HCT116 (cell line): ENCODE results near the gene PTPRR. TPM values are rescaled to one million over a fixed set of nuclear protein-coding genes. Genes with fewer than 3 reads are reported as not detected.

Source experiments
- ATAC-seq: fragments of 200-7000 bp; cut with Tn5 transposase; 2 replicates; pipeline ENCODE4 v1.9.1; 2020; ENCODE audit warnings: mild to moderate bottlenecking, moderate library complexity
- BruUV-seq: library from RNA; stranded (reverse); fragments of 400-500 nt; replicated peaks from 2 replicates; lab custom pipeline; 2021; lab: Mats Ljungman, UMichigan
- CTCF ChIA-PET: fragments of 300-600 bp; sonication (Branson Sonifier 250); formaldehyde crosslinking; loops from one replicate; lab custom pipeline; 2021; ENCODE audit warnings: antibody characterized with exemption; lab: Charles Lee
- POLR2A ChIA-PET: fragments of 300-600, 350-600 bp; sonication (Branson Sonifier 250); formaldehyde crosslinking; loops from one replicate; lab custom pipeline; 2021; ENCODE audit warnings: antibody characterized with exemption; lab: Charles Lee
- RAD21 ChIA-PET, 2 experiments: fragments of 300-600 bp; sonication (Branson Sonifier 250); formaldehyde crosslinking; loops; one replicate each; lab custom pipeline; 2023; ENCODE audit warnings: low total read pairs in 2 of 2; ENCODE audit not compliant: uncharacterized antibody in 2 of 2, unreplicated experiment in 2 of 2, low non-redundant PET in 1 of 2; lab: Charles Lee
- DNase-seq: peaks from one replicate; pipeline ENCODE4 v3.0.0-alpha.2; 2010; ENCODE audit warnings: low read depth, low spot score
- H2AFZ ChIP-seq: fragments of 200-600 bp; shearing (Covaris generic), sonication (generic); 2 replicates; pipeline ENCODE4 v1.6.1; 2017; ENCODE audit warnings: low read depth, mixed run types, mixed read lengths, antibody characterized with exemption, low read length; ENCODE audit not compliant: poor library complexity, severe bottlenecking
- H3K27ac ChIP-seq: 2 replicates; pipeline ENCODE4 v1.5.1; 2012; ENCODE audit warnings: low read depth, low read length
- H3K27me3 ChIP-seq: fragments of 200-600 bp; sonication (generic); 2 replicates; pipeline ENCODE4 v1.6.1; 2016; ENCODE audit warnings: mixed run types, low read length, mixed read lengths; ENCODE audit not compliant: insufficient read depth
- H3K36me3 ChIP-seq, 2 experiments: fragments of 200-500 bp in 1 of 2; fragments of 200-600 bp in 1 of 2; sonication (Bioruptor generic) in 1 of 2; sonication (generic) in 1 of 2; 2 replicates each; pipeline versions ENCODE4 v1.5.1 to v1.6.1; 2014 to 2016; ENCODE audit warnings: low read length in 2 of 2, inconsistent platforms in 1 of 2, mixed read lengths in 1 of 2, mixed run types in 1 of 2; ENCODE audit not compliant: insufficient read depth in 2 of 2, control insufficient read depth in 1 of 2
- H3K4me1 ChIP-seq, 2 experiments: fragments of 200-600 bp in 1 of 2; sonication (generic) in 1 of 2; 2 replicates each; pipeline versions ENCODE4 v1.5.1 to v1.6.1; 2012 to 2017; ENCODE audit warnings: low read length in 2 of 2, inconsistent platforms in 1 of 2, mild to moderate bottlenecking in 1 of 2, mixed read lengths in 1 of 2, mixed run types in 1 of 2, moderate library complexity in 1 of 2; ENCODE audit not compliant: insufficient read depth in 2 of 2, control insufficient read depth in 1 of 2
- H3K4me2 ChIP-seq: fragments of 200-600 bp; sonication (generic); 2 replicates; pipeline ENCODE4 v1.6.1; 2017; ENCODE audit warnings: mixed run types, low read length, mixed read lengths
- H3K4me3 ChIP-seq, 2 experiments: fragments of 200-600 bp in 1 of 2; sonication (generic) in 1 of 2; replicated peaks in 1 of 2; 2 replicates each; pipeline ENCODE4 v1.5.1; 2011 to 2016; ENCODE audit warnings: low read length in 2 of 2, control low read depth in 1 of 2, low read depth in 1 of 2, mild to moderate bottlenecking in 1 of 2, mixed read lengths in 1 of 2, mixed run types in 1 of 2
- H3K79me2 ChIP-seq: fragments of 200-600 bp; sonication (generic); 2 replicates; pipeline ENCODE4 v1.6.1; 2017; ENCODE audit warnings: mild to moderate bottlenecking, mixed run types, low read length, moderate library complexity, mixed read lengths; ENCODE audit not compliant: insufficient read depth
- H3K9ac ChIP-seq: fragments of 200-600 bp; sonication (generic); 2 replicates; pipeline ENCODE4 v1.6.1; 2016; ENCODE audit warnings: low read length, mixed read lengths
- H3K9me2 ChIP-seq: fragments of 200-600 bp; sonication (generic), shearing (Covaris generic); 2 replicates; pipeline ENCODE4 v1.6.1; 2017; ENCODE audit warnings: mixed run types, mild to moderate bottlenecking, moderate library complexity; ENCODE audit not compliant: insufficient read depth
- H3K9me3 ChIP-seq, 2 experiments: fragments of 200-500 bp in 1 of 2; fragments of 200-600 bp in 1 of 2; sonication (Bioruptor generic) in 1 of 2; sonication (generic) in 1 of 2; 2 replicates each; pipeline ENCODE4 v1.6.1; 2014 to 2017; ENCODE audit warnings: low read length in 2 of 2, mixed read lengths in 2 of 2, inconsistent platforms in 1 of 2, low read depth in 1 of 2, mild to moderate bottlenecking in 1 of 2, mixed run types in 1 of 2, moderate library complexity in 1 of 2; ENCODE audit not compliant: control insufficient read depth in 1 of 2, insufficient read depth in 1 of 2
- H4K20me1 ChIP-seq: fragments of 200-600 bp; sonication (generic), shearing (Covaris generic); 2 replicates; pipeline ENCODE4 v1.6.1; 2017; ENCODE audit warnings: mixed run types, mild to moderate bottlenecking, moderate library complexity; ENCODE audit not compliant: insufficient read depth
- CBX3 ChIP-seq: IDR thresholded peaks from 2 replicates; pipeline ENCODE4 v1.6.1; 2012; ENCODE audit warnings: low read depth
- EGR1 ChIP-seq: IDR thresholded peaks from 2 replicates; pipeline ENCODE4 v1.6.1; 2012; ENCODE audit warnings: low read depth
- ELF1 ChIP-seq: IDR thresholded peaks from 2 replicates; pipeline ENCODE4 v1.6.1; 2012; ENCODE audit warnings: low read depth, borderline replicate concordance
- EZH2 ChIP-seq: fragments of 200-600 bp; sonication (generic); IDR thresholded peaks from 2 replicates; pipeline ENCODE4 v1.6.1; 2017; ENCODE audit warnings: antibody characterized with exemption, mixed run types
- EZH2phosphoT487 ChIP-seq: fragments of 200-600 bp; IDR thresholded peaks from 2 replicates; pipeline ENCODE4 v1.6.1; 2018; ENCODE audit warnings: antibody characterized with exemption, borderline replicate concordance
- FOSL1 ChIP-seq: IDR thresholded peaks from 2 replicates; pipeline ENCODE4 v1.6.1; 2012; ENCODE audit warnings: low read depth
- MAX ChIP-seq: IDR thresholded peaks from 2 replicates; pipeline ENCODE4 v1.6.1; 2012
- POLR2AphosphoS5 ChIP-seq: IDR thresholded peaks from 2 replicates; pipeline ENCODE4 v1.6.1; 2011; ENCODE audit warnings: mild to moderate bottlenecking, low read depth, low read length, moderate library complexity
- RAD21 ChIP-seq: IDR thresholded peaks from 2 replicates; pipeline ENCODE4 v1.6.1; 2012; ENCODE audit warnings: low read depth, mild to moderate bottlenecking
- SRF ChIP-seq: IDR thresholded peaks from 2 replicates; pipeline ENCODE4 v1.6.1; 2012; ENCODE audit warnings: low read depth
- YY1 ChIP-seq: IDR thresholded peaks from 2 replicates; pipeline ENCODE4 v1.6.1; 2011; ENCODE audit warnings: low read length, low read depth, moderate library complexity, mild to moderate bottlenecking; ENCODE audit not compliant: insufficient replicate concordance; ENCODE audit errors: extremely low read depth
- ZFX ChIP-seq: fragments of 450-650 bp; IDR thresholded peaks from 2 replicates; pipeline ENCODE4 v1.6.1; 2017
- ZNF274 ChIP-seq: fragments of 200-500 bp; sonication (Bioruptor generic); IDR thresholded peaks from 2 replicates; pipeline ENCODE4 v1.6.1; 2014; ENCODE audit warnings: mild to moderate bottlenecking, low read depth, low read length, inconsistent platforms
- intact Hi-C: fragments of 100-400 bp; cut with micrococcal nuclease; formaldehyde crosslinking; loops from 2 replicates; pipeline ENCODE4 v1.10.0; 2022
- total RNA-seq: library from RNA; stranded (reverse); gene quantifications from one replicate; pipeline ENCODE4 v1.2.1, GENCODE V29; 2021; ENCODE audit not compliant: unreplicated experiment
- TF ChIP-seq, protein P1 (sequence below), 3 experiments: fragments of 200-600 bp in 1 of 3; sonication (generic) in 1 of 3; IDR thresholded peaks in 2 of 3; conservative IDR thresholded peaks in 1 of 3; 2 replicates each; pipeline ENCODE4 v1.5.1; 2012 to 2017; ENCODE audit warnings: low read depth in 2 of 3, low read length in 2 of 3, antibody characterized with exemption in 1 of 3, borderline replicate concordance in 1 of 3, control low read depth in 1 of 3, mild to moderate bottlenecking in 1 of 3, mixed read lengths in 1 of 3, mixed run types in 1 of 3, moderate library complexity in 1 of 3; ENCODE audit not compliant: insufficient read depth in 1 of 3

Gene PTPRR
- total RNA-seq, 1 experiment from 2014 or later = 0.27 TPM

DNA sequence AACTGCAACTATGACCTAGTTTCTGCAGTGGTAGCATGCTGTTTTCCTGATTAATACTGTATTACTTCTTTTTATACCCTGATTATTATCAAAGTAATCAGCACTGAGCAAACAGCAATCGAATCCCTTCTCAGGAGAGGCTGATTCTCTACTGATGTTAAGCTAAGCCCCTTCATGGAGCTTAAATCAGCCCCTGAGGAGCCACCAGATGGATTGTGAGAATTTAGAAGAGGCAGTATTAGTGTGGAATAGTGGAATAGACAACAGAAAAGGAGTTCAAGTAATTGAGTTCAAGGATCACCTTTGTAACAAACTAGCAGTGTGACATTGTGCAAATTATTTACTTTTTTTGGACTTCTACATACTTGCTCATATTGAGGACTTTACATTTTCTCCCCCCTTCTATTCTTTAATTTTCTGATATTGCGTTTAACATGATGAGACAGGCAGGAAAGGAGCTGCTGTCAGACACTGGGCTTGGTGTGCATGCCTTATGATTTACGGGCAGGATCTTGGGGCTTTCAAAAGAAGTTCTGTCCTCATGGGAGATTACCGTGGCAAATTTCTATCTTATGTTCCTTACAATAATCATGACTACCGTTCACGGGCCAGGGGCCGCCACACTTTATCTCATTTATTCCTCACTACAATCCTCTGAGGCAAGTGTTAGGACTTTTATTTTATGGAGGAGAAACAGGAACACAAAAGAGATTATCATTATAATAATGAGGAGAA, 68.0 kb downstream of the PTPRR start:
- CTCF ChIA-PET = interaction anchor here (0.6 to 0.8 kb wide), 2 partner anchors 120 to 121 kb away, joined by 3 read pairs; no protein-coding TSS in a partner anchor
- H3K27me3 ChIP-seq = no peaks in the 10 kb centered on the region
- no TSS peak for BruUV-seq
- no peak overlapping the region for H3K4me3 ChIP-seq
- no peak overlapping the region for H3K9ac ChIP-seq
- RAD21 ChIA-PET = no interaction called here
- H3K36me3 ChIP-seq = no peaks in the 10 kb centered on the region
- H3K79me2 ChIP-seq = no peaks in the 10 kb centered on the region
- DNase-seq (no peak), ATAC-seq (no peak)
- no peaks in the 10 kb centered on the region for H3K9me3 ChIP-seq
- intact Hi-C loops = loop anchor here (5.0 kb wide), 1 partner anchor 160 kb away; no protein-coding TSS in a partner anchor
- H3K4me2 ChIP-seq = no peak overlapping the region
- no peaks in the 10 kb centered on the region for H3K4me1 ChIP-seq
- no peak overlapping the region for H3K27ac ChIP-seq
- POLR2A ChIA-PET = no interaction called here
- H2AFZ ChIP-seq = no peak overlapping the region
- no peaks in the 10 kb centered on the region for H3K9me2 ChIP-seq
- TF ChIP-seq MAX = no peak
- no peak for TF ChIP-seq RAD21
- no peak for TF ChIP-seq SRF
- TF ChIP-seq POLR2AphosphoS5 = no peak
- TF ChIP-seq EGR1 = no peak
- H4K20me1 ChIP-seq = no peaks in the 10 kb centered on the region

DNA sequence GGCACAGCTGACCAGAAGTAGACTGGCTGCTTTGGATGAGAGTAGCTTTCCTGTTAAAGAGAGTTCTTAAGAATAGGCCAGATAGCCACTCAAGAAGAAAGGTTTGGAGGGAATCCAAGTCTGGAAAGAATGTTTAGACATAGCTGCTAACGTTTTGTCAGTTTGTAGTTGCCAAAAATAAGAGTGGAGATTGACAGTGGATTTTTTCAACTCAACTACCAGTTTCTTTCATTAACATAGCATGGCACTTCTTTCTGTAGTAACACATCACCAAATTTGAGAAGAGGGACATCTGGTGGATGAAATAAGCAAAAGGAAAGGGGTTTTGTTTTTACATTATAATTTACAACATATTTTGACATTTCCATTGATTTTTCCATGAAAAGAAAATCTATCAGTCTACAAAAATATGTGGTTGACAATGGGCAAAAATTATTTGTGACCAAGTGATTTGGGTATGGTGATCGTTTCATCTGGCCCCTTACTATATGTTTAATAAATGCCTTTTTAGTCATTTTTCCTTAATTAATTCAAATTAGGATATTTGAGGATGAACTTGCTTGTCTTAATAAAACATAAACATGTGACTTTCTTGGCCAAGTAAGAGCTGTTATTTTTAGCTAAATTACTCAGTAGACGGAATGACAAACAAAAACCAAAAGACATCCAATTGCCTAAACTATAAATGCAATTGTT, 71.1 kb downstream of the PTPRR start:
- H3K4me3 ChIP-seq = no peak overlapping the region
- RAD21 ChIA-PET = interaction anchor here in 1 of 2 experiments (0.7 to 0.8 kb wide), 2 partner anchors 116 to 117 kb away, joined by 4 read pairs; no protein-coding TSS in a partner anchor
- H3K27ac ChIP-seq = no peak overlapping the region
- peak; percentile 16 for DNase-seq
- no peaks in the 10 kb centered on the region for H3K36me3 ChIP-seq
- no peaks in the 10 kb centered on the region for H3K4me1 ChIP-seq
- H3K79me2 ChIP-seq = no peaks in the 10 kb centered on the region
- H3K9me2 ChIP-seq = no peaks in the 10 kb centered on the region
- H3K9ac ChIP-seq = no peak overlapping the region
- no TSS peak for BruUV-seq
- H4K20me1 ChIP-seq = no peaks in the 10 kb centered on the region
- POLR2A ChIA-PET = interaction anchor here (1.0 kb wide), 1 partner anchor 116 kb away, joined by 3 read pairs; no protein-coding TSS in a partner anchor
- CTCF ChIA-PET = interaction anchor here (0.8 to 1.6 kb wide), 5 partner anchors 11 to 164 kb away, joined by 3 to 44 read pairs (median 6); no protein-coding TSS in a partner anchor
- no peaks in the 10 kb centered on the region for H3K27me3 ChIP-seq
- intact Hi-C loops = loop anchor here (1.0 to 10.0 kb wide), 3 partner anchors 116 to 972 kb away; no protein-coding TSS in a partner anchor
- no peak overlapping the region for H2AFZ ChIP-seq
- H3K9me3 ChIP-seq = no peaks in the 10 kb centered on the region
- no peak overlapping the region for H3K4me2 ChIP-seq
- ATAC-seq = peak; percentile 44; the same call in 1 of the 2 replicates
- no peak for TF ChIP-seq CBX3
- no peak for TF ChIP-seq ELF1
- no peak for TF ChIP-seq ZNF274
- no peak for TF ChIP-seq YY1
- no peak for TF ChIP-seq EGR1
- TF ChIP-seq, protein P1, sequence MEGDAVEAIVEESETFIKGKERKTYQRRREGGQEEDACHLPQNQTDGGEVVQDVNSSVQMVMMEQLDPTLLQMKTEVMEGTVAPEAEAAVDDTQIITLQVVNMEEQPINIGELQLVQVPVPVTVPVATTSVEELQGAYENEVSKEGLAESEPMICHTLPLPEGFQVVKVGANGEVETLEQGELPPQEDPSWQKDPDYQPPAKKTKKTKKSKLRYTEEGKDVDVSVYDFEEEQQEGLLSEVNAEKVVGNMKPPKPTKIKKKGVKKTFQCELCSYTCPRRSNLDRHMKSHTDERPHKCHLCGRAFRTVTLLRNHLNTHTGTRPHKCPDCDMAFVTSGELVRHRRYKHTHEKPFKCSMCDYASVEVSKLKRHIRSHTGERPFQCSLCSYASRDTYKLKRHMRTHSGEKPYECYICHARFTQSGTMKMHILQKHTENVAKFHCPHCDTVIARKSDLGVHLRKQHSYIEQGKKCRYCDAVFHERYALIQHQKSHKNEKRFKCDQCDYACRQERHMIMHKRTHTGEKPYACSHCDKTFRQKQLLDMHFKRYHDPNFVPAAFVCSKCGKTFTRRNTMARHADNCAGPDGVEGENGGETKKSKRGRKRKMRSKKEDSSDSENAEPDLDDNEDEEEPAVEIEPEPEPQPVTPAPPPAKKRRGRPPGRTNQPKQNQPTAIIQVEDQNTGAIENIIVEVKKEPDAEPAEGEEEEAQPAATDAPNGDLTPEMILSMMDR (IDR thresholded peaks at IDR 0.05 in 2 of 3, conservative IDR thresholded peaks at IDR 0.05 in 1 of 3; ENCODE audit: borderline replicate concordance in 1 of 3, insufficient read depth in 1 of 3, low read depth in 2 of 3, low read length in 2 of 3) = peak; percentile 27 to 70 (median 59); a peak in 4 of 6 replicates
- TF ChIP-seq ZFX = no peak
- TF ChIP-seq EZH2 = no peak
- no peak for TF ChIP-seq EZH2phosphoT487
- TF ChIP-seq RAD21 = peak; percentile 74
- no peak for TF ChIP-seq FOSL1
